ENCODE data around the gene CDKN2AIPNL.

DNA sequence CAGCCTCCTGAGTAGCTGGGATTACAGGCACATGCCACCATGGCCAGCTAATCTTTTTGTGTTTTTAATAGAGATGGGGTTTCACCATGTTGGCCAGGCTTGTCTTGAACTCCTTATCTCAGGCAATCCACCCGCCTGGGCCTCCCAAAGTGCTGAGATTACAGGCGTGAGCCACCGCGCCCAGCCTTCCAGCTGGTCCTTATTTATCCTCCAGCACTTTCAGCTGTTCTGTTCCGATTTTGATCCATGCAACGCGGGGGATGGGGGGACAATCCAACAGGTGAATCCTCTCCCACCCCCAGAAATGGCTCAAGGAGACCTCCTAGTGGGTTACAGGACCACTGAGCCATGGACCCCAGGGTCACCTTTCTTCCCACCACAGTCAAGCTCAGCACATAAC lies 14.7 kb upstream of the CDKN2AIPNL start:
- TF ChIP-seq, protein P1, sequence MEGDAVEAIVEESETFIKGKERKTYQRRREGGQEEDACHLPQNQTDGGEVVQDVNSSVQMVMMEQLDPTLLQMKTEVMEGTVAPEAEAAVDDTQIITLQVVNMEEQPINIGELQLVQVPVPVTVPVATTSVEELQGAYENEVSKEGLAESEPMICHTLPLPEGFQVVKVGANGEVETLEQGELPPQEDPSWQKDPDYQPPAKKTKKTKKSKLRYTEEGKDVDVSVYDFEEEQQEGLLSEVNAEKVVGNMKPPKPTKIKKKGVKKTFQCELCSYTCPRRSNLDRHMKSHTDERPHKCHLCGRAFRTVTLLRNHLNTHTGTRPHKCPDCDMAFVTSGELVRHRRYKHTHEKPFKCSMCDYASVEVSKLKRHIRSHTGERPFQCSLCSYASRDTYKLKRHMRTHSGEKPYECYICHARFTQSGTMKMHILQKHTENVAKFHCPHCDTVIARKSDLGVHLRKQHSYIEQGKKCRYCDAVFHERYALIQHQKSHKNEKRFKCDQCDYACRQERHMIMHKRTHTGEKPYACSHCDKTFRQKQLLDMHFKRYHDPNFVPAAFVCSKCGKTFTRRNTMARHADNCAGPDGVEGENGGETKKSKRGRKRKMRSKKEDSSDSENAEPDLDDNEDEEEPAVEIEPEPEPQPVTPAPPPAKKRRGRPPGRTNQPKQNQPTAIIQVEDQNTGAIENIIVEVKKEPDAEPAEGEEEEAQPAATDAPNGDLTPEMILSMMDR (IDR thresholded peaks at IDR 0.05; ENCODE audit: low read length), result no peak
- no peak for TF ChIP-seq EZH2 (optimal IDR thresholded peaks at IDR 0.05; ENCODE audit: low read depth, low read length)
- TF ChIP-seq EZH2phosphoT487 (IDR thresholded peaks at IDR 0.05; ENCODE audit: low read length), result no peak
